ENCODE measurements around the gene PPP1R12B.
A peak's percentile ranks its signal among the peaks of the same experiment; 100 is the strongest.
"Not testable (repeated sequence)": the region's sequence is repeated elsewhere in the genome, so short reads cannot be mapped to it uniquely, and the experiment has no call there.

Gene PPP1R12B

GRCh38 chr1:202484820-202485219 is 136.3 kb downstream of the PPP1R12B start:
- H3K4me3 ChIP-seq (ENCODE audit: low read depth, low read length): not testable (repeated sequence)

GRCh38 chr1:202488178-202488649 is 139.7 kb downstream of the PPP1R12B start:
- DNase-seq (ENCODE audit: low read depth): not testable (repeated sequence)

More at GRCh38 chr1:202484820-202485219, 136.3 kb downstream of the PPP1R12B start:
- not testable (repeated sequence) for DNase-seq (ENCODE audit: low read depth)

GRCh38 chr1:202489101-202489500 is 140.6 kb downstream of the PPP1R12B start:
- not testable (repeated sequence) for H3K4me3 ChIP-seq (ENCODE audit: low read depth, low read length); DNase-seq (ENCODE audit: low read depth)

More at GRCh38 chr1:202488178-202488649, 139.7 kb downstream of the PPP1R12B start:
- H3K4me3 ChIP-seq (ENCODE audit: low read depth, low read length): not testable (repeated sequence)

GRCh38 chr1:202493112-202493511 is 144.6 kb downstream of the PPP1R12B start:
- not testable (repeated sequence) for DNase-seq (ENCODE audit: low read depth); H3K4me3 ChIP-seq (ENCODE audit: low read depth, low read length)

- DNase-seq (ENCODE audit: low read depth): no peak
- no peak overlapping the region for H3K4me3 ChIP-seq (ENCODE audit: low read depth, low read length)
- TF ChIP-seq CTCF (IDR thresholded peaks at IDR 0.05; ENCODE audit: control insufficient read depth, extremely low read depth, insufficient read depth): no peak
Observed at GRCh38 chr1:202498542-202498941, 150.0 kb downstream of the PPP1R12B start.

GRCh38 chr1:202499997-202500396 is 151.5 kb downstream of the PPP1R12B start:
- not testable (repeated sequence) for H3K4me3 ChIP-seq (ENCODE audit: low read depth, low read length); DNase-seq (ENCODE audit: low read depth)

- TF ChIP-seq CTCF (IDR thresholded peaks at IDR 0.05; ENCODE audit: control insufficient read depth, extremely low read depth, insufficient read depth): peak; percentile 55
Observed at GRCh38 chr1:202501281-202501680, 152.8 kb downstream of the PPP1R12B start.

GRCh38 chr1:202505356-202505755 is 156.9 kb downstream of the PPP1R12B start:
- DNase-seq (ENCODE audit: low read depth): no peak
- no peak overlapping the region for H3K4me3 ChIP-seq (ENCODE audit: low read depth, low read length)
- no peak for TF ChIP-seq CTCF (IDR thresholded peaks at IDR 0.05; ENCODE audit: control insufficient read depth, extremely low read depth, insufficient read depth)

More at GRCh38 chr1:202501281-202501680, 152.8 kb downstream of the PPP1R12B start:
- no peak for DNase-seq (ENCODE audit: low read depth)
- no peak overlapping the region for H3K4me3 ChIP-seq (ENCODE audit: low read depth, low read length)

GRCh38 chr1:202505880-202506575 is 157.5 kb downstream of the PPP1R12B start:
- not testable (repeated sequence) for DNase-seq (ENCODE audit: low read depth)

GRCh38 chr1:202508863-202509262 is 160.4 kb downstream of the PPP1R12B start:
- peak; percentile 82 for DNase-seq (ENCODE audit: low read depth)
- H3K4me3 ChIP-seq (ENCODE audit: low read depth, low read length): not testable (repeated sequence)

More at GRCh38 chr1:202505880-202506575, 157.5 kb downstream of the PPP1R12B start:
- not testable (repeated sequence) for H3K4me3 ChIP-seq (ENCODE audit: low read depth, low read length)

- not testable (repeated sequence) for H3K4me3 ChIP-seq (ENCODE audit: low read depth, low read length); DNase-seq (ENCODE audit: low read depth)
Observed at GRCh38 chr1:202513875-202514274, 165.4 kb downstream of the PPP1R12B start.

Measured in LNCaP clone FGC (cell line).